Astrocyte (in vitro differentiated cells and primary cell): Measurements from ENCODE around the gene AATK. TPM values are rescaled to one million over a fixed set of nuclear protein-coding genes. Genes with fewer than 3 reads are reported as not detected.

Experiments
- DNase-seq: peaks from one replicate; pipeline ENCODE4 v3.0.0-alpha.2; 2010; ENCODE audit warnings: low read depth
- FAIRE-seq: peaks from 2 replicates; lab custom pipeline; 2011; peaks lifted over from hg19 to GRCh38; lab: Jason Lieb, UNC
- H2AFZ ChIP-seq: 2 replicates; pipeline ENCODE4 v1.6.0; 2012; ENCODE audit warnings: low read depth, low read length, inconsistent platforms
- H3K27ac ChIP-seq: 2 replicates; pipeline ENCODE4 v1.5.1; 2011; ENCODE audit warnings: low read depth, low read length, inconsistent platforms
- H3K27me3 ChIP-seq: 2 replicates; pipeline ENCODE4 v1.6.0; 2011; ENCODE audit warnings: low read length, inconsistent platforms; ENCODE audit not compliant: insufficient read depth
- H3K36me3 ChIP-seq: 2 replicates; pipeline ENCODE4 v1.5.1; 2011; ENCODE audit warnings: low read length, inconsistent platforms; ENCODE audit not compliant: insufficient read depth
- H3K4me1 ChIP-seq: 2 replicates; pipeline ENCODE4 v1.5.1; 2011; ENCODE audit warnings: low read length, inconsistent platforms; ENCODE audit not compliant: insufficient read depth
- H3K4me2 ChIP-seq: 2 replicates; pipeline ENCODE4 v1.6.0; 2012; ENCODE audit warnings: low read length, inconsistent platforms
- H3K4me3 ChIP-seq: 2 replicates; pipeline ENCODE4 v1.5.1; 2011; ENCODE audit warnings: low read depth, mild to moderate bottlenecking, low read length, inconsistent platforms; ENCODE audit not compliant: insufficient read depth
- H3K79me2 ChIP-seq: 2 replicates; pipeline ENCODE4 v1.6.0; 2012; ENCODE audit warnings: mild to moderate bottlenecking, low read length, inconsistent platforms; ENCODE audit not compliant: insufficient read depth
- H3K9ac ChIP-seq: 2 replicates; pipeline ENCODE4 v1.6.0; 2012; ENCODE audit warnings: mild to moderate bottlenecking, low read length, inconsistent platforms
- H3K9me3 ChIP-seq: 2 replicates; pipeline ENCODE4 v1.5.1; 2012; ENCODE audit warnings: low read depth, mild to moderate bottlenecking, low read length, inconsistent platforms; ENCODE audit not compliant: insufficient read depth
- H4K20me1 ChIP-seq: 2 replicates; pipeline ENCODE4 v1.6.0; 2012; ENCODE audit warnings: low read length, inconsistent platforms; ENCODE audit not compliant: insufficient read depth
- H3K27ac Mint-ChIP-seq: one replicate; pipeline ENCODE4 v1.8.0; 2021; ENCODE audit warnings: mild to moderate bottlenecking, mixed read lengths; ENCODE audit not compliant: unreplicated experiment
- H3K27me3 Mint-ChIP-seq: one replicate; pipeline ENCODE4 v1.8.0; 2021; ENCODE audit warnings: low read depth, mixed read lengths; ENCODE audit not compliant: unreplicated experiment
- H3K36me3 Mint-ChIP-seq: one replicate; pipeline ENCODE4 v1.8.0; 2021; ENCODE audit warnings: low read depth, mixed read lengths; ENCODE audit not compliant: unreplicated experiment
- H3K4me1 Mint-ChIP-seq: one replicate; pipeline ENCODE4 v1.8.0; 2021; ENCODE audit warnings: low read depth, mixed read lengths; ENCODE audit not compliant: unreplicated experiment
- H3K4me3 Mint-ChIP-seq: one replicate; pipeline ENCODE4 v1.8.0; 2021; ENCODE audit warnings: mild to moderate bottlenecking, moderate library complexity, mixed read lengths; ENCODE audit not compliant: unreplicated experiment
- H3K9me3 Mint-ChIP-seq: one replicate; pipeline ENCODE4 v1.8.0; 2021; ENCODE audit warnings: mild to moderate bottlenecking, mixed read lengths; ENCODE audit not compliant: unreplicated experiment
- CTCF ChIP-seq: IDR thresholded peaks from 2 replicates; pipeline ENCODE4 v1.5.1; 2011; ENCODE audit warnings: low read depth, mild to moderate bottlenecking, inconsistent platforms, low read length, moderate library complexity; ENCODE audit not compliant: insufficient read depth
- EZH2 ChIP-seq: IDR thresholded peaks from 2 replicates; pipeline ENCODE4 v1.6.1; 2012; ENCODE audit warnings: mild to moderate bottlenecking, low read length, inconsistent platforms; ENCODE audit not compliant: insufficient read depth
- total RNA-seq: library from RNA; stranded (reverse); gene quantifications from 2 replicates; pipeline ENCODE4 v1.2.1, GENCODE V29; 2021

Gene AATK
- total RNA-seq, 1 donor from 2014 or later: 0.54 TPM

- peaks cover 4% of the 10 kb centered on the region for H3K36me3 Mint-ChIP-seq
- no peak overlapping the region for H3K27ac ChIP-seq
- no peaks in the 10 kb centered on the region for H3K27me3 ChIP-seq
- H3K27me3 Mint-ChIP-seq: peaks cover 2% of the 10 kb centered on the region
- no peak overlapping the region for H3K27ac Mint-ChIP-seq
- DNase-seq: no peak
- FAIRE-seq: no peak
- no peaks in the 10 kb centered on the region for H3K36me3 ChIP-seq
- H4K20me1 ChIP-seq: peaks cover 4% of the 10 kb centered on the region
- no peaks in the 10 kb centered on the region for H3K9me3 Mint-ChIP-seq
- TF ChIP-seq EZH2: no peak
- TF ChIP-seq CTCF: no peak
- no peak overlapping the region for H3K9ac ChIP-seq
- H2AFZ ChIP-seq: no peak overlapping the region
- no peaks in the 10 kb centered on the region for H3K9me3 ChIP-seq
- no peak overlapping the region for H3K4me3 Mint-ChIP-seq
- H3K4me1 Mint-ChIP-seq: peaks cover 5% of the 10 kb centered on the region
- H3K79me2 ChIP-seq: no peaks in the 10 kb centered on the region
- H3K4me1 ChIP-seq: peaks cover 5% of the 10 kb centered on the region
- H3K4me2 ChIP-seq: no peak overlapping the region
- no peak overlapping the region for H3K4me3 ChIP-seq
Observed at GRCh38 chr17:81206166-81206565, 40.1 kb upstream of the AATK start.

GRCh38 chr17:81204578-81204977 is 38.6 kb upstream of the AATK start:
- H3K4me2 ChIP-seq: no peak overlapping the region
- Mint-ChIP-seq H3K4me1 (no peaks in the 10 kb centered on the region), H3K27ac (no peak overlapping the region), H3K27me3 (peaks cover 2% of the 10 kb centered on the region), H3K9me3 (no peaks in the 10 kb centered on the region), H3K4me3 (no peak overlapping the region), H3K36me3 (peaks cover 4% of the 10 kb centered on the region)
- DNase-seq (no peak), FAIRE-seq (no peak)
- H3K36me3 ChIP-seq: no peaks in the 10 kb centered on the region
- no peak overlapping the region for H3K4me3 ChIP-seq
- no peaks in the 10 kb centered on the region for H3K4me1 ChIP-seq
- H4K20me1 ChIP-seq: peaks cover 4% of the 10 kb centered on the region
- no peaks in the 10 kb centered on the region for H3K79me2 ChIP-seq
- H3K27me3 ChIP-seq: no peaks in the 10 kb centered on the region
- no peak overlapping the region for H2AFZ ChIP-seq
- TF ChIP-seq EZH2: no peak
- no peak for TF ChIP-seq CTCF
- no peak overlapping the region for H3K27ac ChIP-seq
- H3K9me3 ChIP-seq: no peaks in the 10 kb centered on the region
- H3K9ac ChIP-seq: no peak overlapping the region

GRCh38 chr17:81203136-81203535 is 37.1 kb upstream of the AATK start:
- Mint-ChIP-seq H3K36me3 (peaks cover 4% of the 10 kb centered on the region), H3K27ac (no peak overlapping the region), H3K9me3 (no peaks in the 10 kb centered on the region), H3K27me3 (peaks cover 2% of the 10 kb centered on the region), H3K4me1 (no peaks in the 10 kb centered on the region), H3K4me3 (no peak overlapping the region)
- Histone ChIP-seq H3K9ac (no peak overlapping the region), H3K36me3 (no peaks in the 10 kb centered on the region), H2AFZ (no peak overlapping the region), H3K4me3 (no peak overlapping the region), H3K79me2 (no peaks in the 10 kb centered on the region), H3K4me1 (no peaks in the 10 kb centered on the region), H3K27ac (no peak overlapping the region), H3K4me2 (no peak overlapping the region), H3K27me3 (no peaks in the 10 kb centered on the region), H4K20me1 (peaks cover 4% of the 10 kb centered on the region), H3K9me3 (no peaks in the 10 kb centered on the region)
- TF ChIP-seq EZH2: no peak
- no peak for TF ChIP-seq CTCF
- FAIRE-seq: no peak
- no peak for DNase-seq
